A549 (cell line): ENCODE results near the gene EPB42. TPM values are rescaled to one million over a fixed set of nuclear protein-coding genes. Genes with fewer than 3 reads are reported as not detected.
A peak's percentile ranks its signal among the peaks of the same experiment; 100 is the strongest.

Experiments
- ATAC-seq, 2 experiments: fragments of 200-7000 bp in 1 of 2; fragments of >200 bp in 1 of 2; cut with Nextera tagmentation in 1 of 2; cut with Tn5 transposase in 1 of 2; 3 replicates each; pipeline versions ENCODE4 v1.8.0 to v1.9.1; 2018 to 2020; ENCODE audit warnings: mild to moderate bottlenecking in 1 of 2, moderate library complexity in 1 of 2
- CTCF ChIA-PET: fragments of 300-600 bp; sonication (Branson Sonifier 250); formaldehyde crosslinking; extraction: SDS; loops from one replicate; lab custom pipeline; 2021; ENCODE audit warnings: antibody characterized with exemption, inconsistent platforms; lab: Yijun Ruan, JAX
- POLR2A ChIA-PET: fragments of 350-600 bp; formaldehyde crosslinking; extraction: SDS; loops from one replicate; lab custom pipeline; 2021; ENCODE audit warnings: antibody characterized with exemption, inconsistent platforms; lab: Yijun Ruan, JAX
- DNase-seq, 2 experiments: peaks; one replicate each; pipeline versions ENCODE4 v3.0.0 to v3.0.0-alpha.2; 2011 to 2016; ENCODE audit warnings: low read depth in 1 of 2, low spot score in 1 of 2
- FAIRE-seq: peaks from 2 replicates; lab custom pipeline; 2011; peaks lifted over from hg19 to GRCh38; lab: Jason Lieb, UNC
- H3K27ac ChIP-seq, 2 experiments: fragments of >200 bp; sonication (Bioruptor Twin); formaldehyde crosslinking; 3 replicates each; pipeline ENCODE4 v1.5.1; 2016 to 2017
- H3K4me1 ChIP-seq: fragments of >200 bp; sonication (Bioruptor Twin); formaldehyde crosslinking; 3 replicates; pipeline ENCODE4 v1.6.1; 2016
- H3K4me2 ChIP-seq: fragments of >200 bp; sonication (Bioruptor Twin); formaldehyde crosslinking; 3 replicates; pipeline ENCODE4 v1.6.1; 2016
- H3K4me3 ChIP-seq: fragments of >200 bp; sonication (Bioruptor Twin); formaldehyde crosslinking; 3 replicates; pipeline ENCODE4 v1.5.1; 2016
- H3K9me3 ChIP-seq: fragments of >200 bp; sonication (Bioruptor Twin); formaldehyde crosslinking; 3 replicates; pipeline ENCODE4 v1.6.1; 2016
- BHLHE40 ChIP-seq: IDR thresholded peaks from 2 replicates; pipeline ENCODE4 v1.6.1; 2012; ENCODE audit warnings: low read depth, low read length, inconsistent platforms
- CBX2 ChIP-seq: fragments of 200-600 bp; sonication (generic); IDR thresholded peaks from 2 replicates; pipeline ENCODE4 v1.6.1; 2016; ENCODE audit warnings: low read depth, mild to moderate bottlenecking, borderline replicate concordance
- CHD4 ChIP-seq: fragments of 200-600 bp; sonication (generic); IDR thresholded peaks from 2 replicates; pipeline ENCODE4 v1.6.1; 2016; ENCODE audit warnings: antibody characterized with exemption, mild to moderate bottlenecking, borderline replicate concordance
- CTCF ChIP-seq: fragments of >200 bp; sonication (Bioruptor Twin); formaldehyde crosslinking; IDR thresholded peaks from 3 replicates; pipeline ENCODE4 v1.5.1; 2016
- EP300 ChIP-seq, 2 experiments: fragments of >200 bp; sonication (Bioruptor Twin); formaldehyde crosslinking; IDR thresholded peaks; 2 replicates in 1 of 2; 3 replicates in 1 of 2; pipeline ENCODE4 v1.6.1; 2016 to 2017
- FOSB ChIP-seq: fragments of 250-450 bp; sonication (Bioruptor Pico); IDR thresholded peaks from 2 replicates; pipeline ENCODE4 v1.5.0; 2020; ENCODE audit warnings: mild to moderate bottlenecking, moderate library complexity
- FOSL2 ChIP-seq, 2 experiments: fragments of 450-650 bp in 1 of 2; fragments of >200 bp in 1 of 2; sonication (Bioruptor Twin) in 1 of 2; formaldehyde crosslinking; IDR thresholded peaks; 2 replicates each; pipeline versions ENCODE4 v1.5.0 to v1.6.1; 2016 to 2020; ENCODE audit warnings: mild to moderate bottlenecking in 1 of 2, moderate library complexity in 1 of 2
- GATA3 ChIP-seq: IDR thresholded peaks from 2 replicates; pipeline ENCODE4 v1.6.1; 2012; ENCODE audit warnings: borderline replicate concordance
- HDAC2 ChIP-seq: fragments of 200-600 bp; sonication (generic); IDR thresholded peaks from 2 replicates; pipeline ENCODE4 v1.6.1; 2016
- HEYL ChIP-seq: fragments of 250-450 bp; sonication (Bioruptor Pico); IDR thresholded peaks from 2 replicates; pipeline ENCODE4 v1.8.0; 2021; ENCODE audit warnings: mild to moderate bottlenecking, moderate library complexity
- HOXB5 ChIP-seq: fragments of 250-450 bp; sonication (Bioruptor Pico); IDR thresholded peaks from 2 replicates; pipeline ENCODE4 v1.5.0; 2020; ENCODE audit warnings: mild to moderate bottlenecking, moderate library complexity
- JUNB ChIP-seq: fragments of >200 bp; sonication (Bioruptor Twin); formaldehyde crosslinking; IDR thresholded peaks from 2 replicates; pipeline ENCODE4 v1.6.1; 2016
- KDM1A ChIP-seq: fragments of 200-600 bp; sonication (generic); IDR thresholded peaks from 2 replicates; pipeline ENCODE4 v1.6.1; 2016; ENCODE audit warnings: low read depth, mild to moderate bottlenecking
- KDM5A ChIP-seq: fragments of 200-600 bp; sonication (generic); IDR thresholded peaks from 2 replicates; pipeline ENCODE4 v1.6.1; 2016; ENCODE audit warnings: antibody characterized with exemption, mild to moderate bottlenecking
- MAFK ChIP-seq: fragments of 450-650 bp; IDR thresholded peaks from 2 replicates; pipeline ENCODE4 v1.6.1; 2014; ENCODE audit not compliant: partially characterized antibody
- MAZ ChIP-seq: fragments of 150-350 bp; IDR thresholded peaks from 2 replicates; pipeline ENCODE4 v1.6.1; 2014; ENCODE audit warnings: antibody characterized with exemption, low read depth, low read length, borderline replicate concordance
- MYC ChIP-seq: IDR thresholded peaks from 2 replicates; pipeline ENCODE4 v1.6.1; 2012; ENCODE audit warnings: mild to moderate bottlenecking, inconsistent platforms, low read length, improper control_type of control experiment, borderline replicate concordance
- NR3C1 ChIP-seq: fragments of >200 bp; sonication (Bioruptor Twin); formaldehyde crosslinking; IDR thresholded peaks from 3 replicates; pipeline ENCODE4 v1.6.1; 2017
- POLR2A ChIP-seq: IDR thresholded peaks from 2 replicates; pipeline ENCODE4 v1.6.1; 2012; ENCODE audit warnings: mild to moderate bottlenecking, low read length
- RAD21 ChIP-seq, 2 experiments: fragments of >200 bp in 1 of 2; sonication (Bioruptor Twin) in 1 of 2; formaldehyde crosslinking in 1 of 2; IDR thresholded peaks in 1 of 2; conservative IDR thresholded peaks in 1 of 2; 2 replicates in 1 of 2; 3 replicates in 1 of 2; pipeline ENCODE4 v1.6.1; 2012 to 2018; ENCODE audit warnings: inconsistent platforms in 1 of 2
- RNF2 ChIP-seq: fragments of 200-600 bp; sonication (generic); IDR thresholded peaks from 2 replicates; pipeline ENCODE4 v1.6.1; 2016; ENCODE audit warnings: low read depth, mild to moderate bottlenecking, antibody characterized with exemption, moderate library complexity, borderline replicate concordance
- SMC3 ChIP-seq: fragments of >200 bp; sonication (Bioruptor Twin); formaldehyde crosslinking; IDR thresholded peaks from 3 replicates; pipeline ENCODE4 v1.6.1; 2018; ENCODE audit warnings: inconsistent platforms
- ZC3H11A ChIP-seq: fragments of 450-650 bp; IDR thresholded peaks from 2 replicates; pipeline ENCODE4 v1.6.1; 2014; ENCODE audit warnings: antibody characterized with exemption, mild to moderate bottlenecking
- ZSCAN20 ChIP-seq: fragments of 250-450 bp; sonication (Bioruptor Pico); IDR thresholded peaks from 2 replicates; pipeline ENCODE4 v1.8.0; 2022; ENCODE audit warnings: mild to moderate bottlenecking, moderate library complexity
- WGBS: methylation state at CpG from one replicate; pipeline ENCODE4 v1.1.6; 2017; ENCODE audit errors: missing lambda C conversion rate; 5-methylcytosine and 5-hydroxymethylcytosine counted together
- polyA plus RNA-seq, 4 experiments: library from polyadenylated mRNA; depleted of rRNA in 3 of 4; stranded (reverse); fragments of >200 nt; fragmentation: RNase III in 1 of 4; extraction: RNeasy Plus Mini Kit Qiagen cat#74134 plus additional on column Dnase treatment in 1 of 4; gene quantifications; 2 replicates in 3 of 4; 3 replicates in 1 of 4; pipeline ENCODE4 v1.2.3, GENCODE V29; 2011 to 2017
- TF ChIP-seq, protein P1 (sequence below): fragments of 150-350 bp; IDR thresholded peaks from 2 replicates; pipeline ENCODE4 v1.6.1; 2014; ENCODE audit warnings: low read depth, mild to moderate bottlenecking, low read length
- TF ChIP-seq, protein P2 (sequence below): IDR thresholded peaks from 2 replicates; pipeline ENCODE4 v1.6.1; 2012
- TF ChIP-seq, protein P3 (sequence below): fragments of 250-450 bp; sonication (Bioruptor Pico); IDR thresholded peaks from 2 replicates; pipeline ENCODE4 v1.5.0; 2021; ENCODE audit warnings: mild to moderate bottlenecking, moderate library complexity, borderline replicate concordance

Gene EPB42
- polyA plus RNA-seq, 2 of the 4 experiments (the other 2 are of a cell fraction), result not detected

GRCh38 chr15:43189296-43189695, 31.5 kb downstream of the EPB42 start:
- Histone ChIP-seq H3K4me1 (peaks cover 6% of the 10 kb centered on the region; the same call in 2 of the 3 replicates), H3K27ac (no peak overlapping the region), H3K9me3 (no peaks in the 10 kb centered on the region), H3K4me3 (no peak overlapping the region), H3K4me2 (no peak overlapping the region)
- WGBS, result 78% methylated on average over 2 of the region's 2 CpGs
- POLR2A ChIA-PET, result no interaction called here
- TF ChIP-seq CHD4 (no peak), CBX2 (no peak), RNF2 (no peak), GATA3 (no peak), EP300 (IDR thresholded peaks at IDR 0.05) (no peak), HOXB5 (CRISPR knock-in tag) (no peak), BHLHE40 (no peak), POLR2A (no peak), MAFK (no peak), ZSCAN20 (CRISPR knock-in tag) (no peak)
- TF ChIP-seq, protein P1, sequence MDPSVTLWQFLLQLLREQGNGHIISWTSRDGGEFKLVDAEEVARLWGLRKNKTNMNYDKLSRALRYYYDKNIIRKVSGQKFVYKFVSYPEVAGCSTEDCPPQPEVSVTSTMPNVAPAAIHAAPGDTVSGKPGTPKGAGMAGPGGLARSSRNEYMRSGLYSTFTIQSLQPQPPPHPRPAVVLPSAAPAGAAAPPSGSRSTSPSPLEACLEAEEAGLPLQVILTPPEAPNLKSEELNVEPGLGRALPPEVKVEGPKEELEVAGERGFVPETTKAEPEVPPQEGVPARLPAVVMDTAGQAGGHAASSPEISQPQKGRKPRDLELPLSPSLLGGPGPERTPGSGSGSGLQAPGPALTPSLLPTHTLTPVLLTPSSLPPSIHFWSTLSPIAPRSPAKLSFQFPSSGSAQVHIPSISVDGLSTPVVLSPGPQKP, result no peak
- TF ChIP-seq, protein P2, sequence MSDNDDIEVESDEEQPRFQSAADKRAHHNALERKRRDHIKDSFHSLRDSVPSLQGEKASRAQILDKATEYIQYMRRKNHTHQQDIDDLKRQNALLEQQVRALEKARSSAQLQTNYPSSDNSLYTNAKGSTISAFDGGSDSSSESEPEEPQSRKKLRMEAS, result no peak
- FAIRE-seq (no peak), ATAC-seq (no peak), DNase-seq (no peak)
- CTCF ChIA-PET, result interaction anchor here (1.2 to 1.7 kb wide), 3 partner anchors 16 to 97 kb away, joined by 5 to 19 read pairs (median 10); no protein-coding TSS in a partner anchor

DNA sequence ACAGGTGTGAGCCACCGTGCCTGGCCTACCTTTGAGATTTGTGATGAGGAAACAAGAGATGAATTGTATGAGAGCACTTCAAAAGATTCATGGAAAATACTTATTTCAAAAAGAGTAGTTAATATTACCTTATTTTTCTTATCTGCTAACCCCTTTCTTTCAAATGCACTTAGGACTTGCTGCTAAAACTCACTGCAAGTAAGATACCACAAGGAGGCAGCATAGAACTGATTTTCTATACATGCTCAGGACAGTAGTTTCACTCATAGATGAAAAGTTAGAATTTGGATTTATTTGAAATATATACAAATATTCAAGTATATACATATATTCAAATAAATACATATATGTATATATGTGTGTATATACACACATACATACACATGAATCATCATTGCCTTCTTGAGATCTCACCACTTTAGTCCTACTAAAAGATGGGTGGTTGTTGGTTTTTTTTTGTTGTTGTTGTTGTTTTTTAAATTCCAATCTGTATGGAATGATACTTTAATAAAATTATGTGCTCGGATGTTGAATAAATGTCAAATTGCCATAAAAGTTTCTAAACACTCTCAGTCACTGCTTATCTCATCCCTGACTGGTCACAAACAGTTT, 33.2 kb downstream of the EPB42 start:
- no peak for ATAC-seq
- Histone ChIP-seq H3K27ac (no peak overlapping the region), H3K4me3 (no peak overlapping the region), H3K4me1 (peaks cover 6% of the 10 kb centered on the region; the same call in 2 of the 3 replicates), H3K4me2 (no peak overlapping the region), H3K9me3 (no peaks in the 10 kb centered on the region)
- FAIRE-seq, result no peak
- DNase-seq, result peak; percentile 41 to 51
- ChIA-PET POLR2A (no interaction called here), CTCF (interaction anchor here (1.5 kb wide), 1 partner anchor 16 kb away, joined by 6 read pairs; no protein-coding TSS in a partner anchor)
- TF ChIP-seq KDM5A, result no peak
- TF ChIP-seq POLR2A, result no peak
- TF ChIP-seq KDM1A, result no peak
- TF ChIP-seq CTCF, result peak; percentile 55
- no peak for TF ChIP-seq ZC3H11A
- TF ChIP-seq SMC3, result 0 out of 3 replicates have a peak, but pooled peaks have one; percentile 16
- TF ChIP-seq MYC, result no peak
- TF ChIP-seq NR3C1, result no peak
- TF ChIP-seq MAZ, result no peak
- TF ChIP-seq, protein P2, result no peak
- TF ChIP-seq GATA3, result no peak
- TF ChIP-seq JUNB, result no peak
- TF ChIP-seq RAD21 (conservative IDR thresholded peaks at IDR 0.05 in 1 of 2, IDR thresholded peaks at IDR 0.05 in 1 of 2), result peak; percentile 25 to 49; a peak in 4 of 5 replicates
- TF ChIP-seq FOSB (CRISPR knock-in tag), result no peak
- TF ChIP-seq HDAC2, result no peak
- TF ChIP-seq FOSL2 (IDR thresholded peaks at IDR 0.05), result no peak
- no peak for TF ChIP-seq FOSL2 (CRISPR knock-in tag; IDR thresholded peaks at IDR 0.05)
- TF ChIP-seq, protein P3, sequence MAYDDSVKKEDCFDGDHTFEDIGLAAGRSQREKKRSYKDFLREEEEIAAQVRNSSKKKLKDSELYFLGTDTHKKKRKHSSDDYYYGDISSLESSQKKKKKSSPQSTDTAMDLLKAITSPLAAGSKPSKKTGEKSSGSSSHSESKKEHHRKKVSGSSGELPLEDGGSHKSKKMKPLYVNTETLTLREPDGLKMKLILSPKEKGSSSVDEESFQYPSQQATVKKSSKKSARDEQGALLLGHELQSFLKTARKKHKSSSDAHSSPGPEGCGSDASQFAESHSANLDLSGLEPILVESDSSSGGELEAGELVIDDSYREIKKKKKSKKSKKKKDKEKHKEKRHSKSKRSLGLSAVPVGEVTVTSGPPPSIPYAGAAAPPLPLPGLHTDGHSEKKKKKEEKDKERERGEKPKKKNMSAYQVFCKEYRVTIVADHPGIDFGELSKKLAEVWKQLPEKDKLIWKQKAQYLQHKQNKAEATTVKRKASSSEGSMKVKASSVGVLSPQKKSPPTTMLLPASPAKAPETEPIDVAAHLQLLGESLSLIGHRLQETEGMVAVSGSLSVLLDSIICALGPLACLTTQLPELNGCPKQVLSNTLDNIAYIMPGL (CRISPR knock-in tag), result no peak
- TF ChIP-seq HEYL (CRISPR knock-in tag), result no peak
- 51% methylated on average over 2 of the region's 2 CpGs for WGBS
